Stimulated activated CD4-positive, alpha-beta T cell treated with anti-CD3 and anti-CD28 coated beads, Interleukin-15, amount 100 ng/mL, for 24 hours (primary cell): Measurements from ENCODE around the gene SH3PXD2A.

Source experiments
- DNase-seq: peaks from one replicate; pipeline ENCODE4 v3.0.0-alpha.2; 2020

The SH3PXD2A gene

GRCh38 chr10:103570844-103571655 is 284.3 kb downstream of the SH3PXD2A start:
- no peak for DNase-seq

GRCh38 chr10:103569896-103570295 is 285.5 kb downstream of the SH3PXD2A start:
- no peak for DNase-seq

GRCh38 chr10:103568505-103568904 is 286.9 kb downstream of the SH3PXD2A start:
- no peak for DNase-seq

GRCh38 chr10:103566536-103566935 is 288.8 kb downstream of the SH3PXD2A start:
- DNase-seq = no peak

GRCh38 chr10:103564776-103565520 is 290.4 kb downstream of the SH3PXD2A start:
- peak; percentile 67 for DNase-seq

GRCh38 chr10:103564116-103564501 is 291.3 kb downstream of the SH3PXD2A start:
- DNase-seq = no peak

GRCh38 chr10:103563231-103564115 is 291.9 kb downstream of the SH3PXD2A start:
- no peak for DNase-seq

GRCh38 chr10:103562383-103562782 is 293.0 kb downstream of the SH3PXD2A start:
- no peak for DNase-seq

GRCh38 chr10:103560886-103561285 is 294.5 kb downstream of the SH3PXD2A start:
- DNase-seq = no peak

GRCh38 chr10:103559776-103560175 is 295.6 kb downstream of the SH3PXD2A start:
- no peak for DNase-seq

GRCh38 chr10:103558911-103559310 is 296.5 kb downstream of the SH3PXD2A start:
- no peak for DNase-seq

- DNase-seq = no peak
Observed at GRCh38 chr10:103557455-103557854, 297.9 kb downstream of the SH3PXD2A start.

GRCh38 chr10:103556383-103557007 is 298.9 kb downstream of the SH3PXD2A start:
- DNase-seq = no peak

- no peak for DNase-seq
Observed at GRCh38 chr10:103555712-103556111, 299.7 kb downstream of the SH3PXD2A start.

- DNase-seq = no peak
Observed at GRCh38 chr10:103555325-103555649, 300.1 kb downstream of the SH3PXD2A start.

- peak; percentile 45 for DNase-seq
Observed at GRCh38 chr10:103554488-103555324, 300.7 kb downstream of the SH3PXD2A start.

GRCh38 chr10:103553743-103554487 is 301.5 kb downstream of the SH3PXD2A start:
- DNase-seq = peak; percentile 68

- DNase-seq = no peak
Observed at GRCh38 chr10:103552856-103553742, 302.3 kb downstream of the SH3PXD2A start.

- no peak for DNase-seq
Observed at GRCh38 chr10:103551619-103552602, 303.5 kb downstream of the SH3PXD2A start.
